IMR-90 (cell line): ENCODE data around the gene EXOC3L2. TPM values are rescaled to one million over a fixed set of nuclear protein-coding genes. Genes with fewer than 3 reads are reported as not detected.

Source experiments
- ATAC-seq: fragments of 200-7000 bp; cut with Tn5 transposase; 2 replicates; pipeline ENCODE4 v1.9.1; 2020; ENCODE audit warnings: low read depth, mild to moderate bottlenecking, moderate library complexity
- BruUV-seq: library from RNA; stranded (reverse); fragments of 400-500 nt; replicated peaks from 2 replicates; lab custom pipeline; 2021; lab: Mats Ljungman, UMichigan
- CTCF ChIA-PET: fragments of 300-600 bp; formaldehyde crosslinking; extraction: SDS; loops from one replicate; lab custom pipeline; 2021; ENCODE audit warnings: antibody characterized with exemption; lab: Yijun Ruan, JAX
- POLR2A ChIA-PET: fragments of 300-600 bp; sonication (Branson Sonifier 250); formaldehyde crosslinking; loops from one replicate; lab custom pipeline; 2022; ENCODE audit warnings: antibody characterized with exemption; ENCODE audit not compliant: unreplicated experiment; lab: Charles Lee
- DNase-seq: peaks from one replicate; pipeline ENCODE4 v3.0.0; 2013
- H2AFZ ChIP-seq: replicated peaks from 2 replicates; pipeline ENCODE3; 2013; ENCODE audit warnings: low read length, mild to moderate bottlenecking; ENCODE audit not compliant: poor library complexity
- H2AK5ac ChIP-seq: 2 replicates; pipeline ENCODE4 v1.6.1; 2013; ENCODE audit warnings: low read depth, low read length, inconsistent platforms
- H2AK9ac ChIP-seq: replicated peaks from 2 replicates; pipeline ENCODE3; 2013; ENCODE audit warnings: mild to moderate bottlenecking, low read depth, low read length, moderate library complexity; ENCODE audit not compliant: poor library complexity
- H2BK120ac ChIP-seq: 2 replicates; pipeline ENCODE4 v1.6.1; 2013; ENCODE audit warnings: low read depth, low read length, inconsistent platforms
- H2BK15ac ChIP-seq: 3 replicates; pipeline ENCODE4 v1.6.1; 2013; ENCODE audit warnings: low read depth, low read length, inconsistent platforms
- H2BK20ac ChIP-seq: 2 replicates; pipeline ENCODE4 v1.6.1; 2013; ENCODE audit warnings: low read depth, mild to moderate bottlenecking, inconsistent platforms, low read length, moderate library complexity
- H2BK5ac ChIP-seq: 2 replicates; pipeline ENCODE4 v1.6.1; 2013; ENCODE audit warnings: mild to moderate bottlenecking, low read depth, low read length, inconsistent platforms; ENCODE audit not compliant: poor library complexity, severe bottlenecking
- H3K14ac ChIP-seq: replicated peaks from 2 replicates; pipeline ENCODE4 v1.6.1; 2013; ENCODE audit warnings: low read depth, low read length, inconsistent platforms
- H3K18ac ChIP-seq: 2 replicates; pipeline ENCODE4 v1.6.1; 2013; ENCODE audit warnings: low read depth, low read length, control low read depth
- H3K23ac ChIP-seq: 2 replicates; pipeline ENCODE4 v1.6.1; 2013; ENCODE audit warnings: low read depth, low read length, inconsistent platforms
- H3K27ac ChIP-seq: 2 replicates; pipeline ENCODE4 v1.5.1; 2013; ENCODE audit warnings: mild to moderate bottlenecking, control low read depth, low read length; ENCODE audit not compliant: insufficient read depth
- H3K27me3 ChIP-seq: 2 replicates; pipeline ENCODE4 v1.6.1; 2013; ENCODE audit warnings: low read length; ENCODE audit not compliant: control insufficient read depth, insufficient read depth
- H3K36me3 ChIP-seq: 2 replicates; pipeline ENCODE4 v1.6.1; 2013; ENCODE audit warnings: low read length, mixed read lengths; ENCODE audit not compliant: control insufficient read depth, insufficient read depth
- H3K4ac ChIP-seq: 2 replicates; pipeline ENCODE4 v1.6.1; 2013; ENCODE audit warnings: low read depth, low read length, inconsistent platforms
- H3K4me1 ChIP-seq: 2 replicates; pipeline ENCODE4 v1.6.1; 2013; ENCODE audit warnings: low read length, mixed read lengths; ENCODE audit not compliant: control insufficient read depth, insufficient read depth
- H3K4me2 ChIP-seq: 2 replicates; pipeline ENCODE4 v1.6.1; 2013; ENCODE audit warnings: low read depth, mild to moderate bottlenecking, control low read depth, low read length, moderate library complexity
- H3K4me3 ChIP-seq: 2 replicates; pipeline ENCODE4 v1.5.1; 2013; ENCODE audit warnings: low read depth, mild to moderate bottlenecking, control low read depth, low read length, moderate library complexity; ENCODE audit not compliant: insufficient read depth
- H3K56ac ChIP-seq: 2 replicates; pipeline ENCODE4 v1.6.1; 2013; ENCODE audit warnings: low read length, inconsistent platforms; ENCODE audit not compliant: insufficient read depth; ENCODE audit errors: extremely low read depth
- H3K79me1 ChIP-seq, 2 experiments: 2 replicates each; pipeline ENCODE4 v1.6.1; 2013; ENCODE audit warnings: low read length in 2 of 2, inconsistent platforms in 1 of 2, low read depth in 1 of 2
- H3K9ac ChIP-seq: 2 replicates; pipeline ENCODE4 v1.6.1; 2013; ENCODE audit warnings: low read depth, low read length, control low read depth
- H3K9me1 ChIP-seq: 2 replicates; pipeline ENCODE4 v1.6.1; 2013; ENCODE audit warnings: low read length, inconsistent platforms; ENCODE audit not compliant: insufficient read depth
- H3K9me3 ChIP-seq: 2 replicates; pipeline ENCODE4 v1.6.1; 2013; ENCODE audit warnings: low read length; ENCODE audit not compliant: control insufficient read depth, insufficient read depth
- H4K20me1 ChIP-seq: 2 replicates; pipeline ENCODE4 v1.6.1; 2013; ENCODE audit warnings: low read length, inconsistent platforms; ENCODE audit not compliant: insufficient read depth
- H4K5ac ChIP-seq: 2 replicates; pipeline ENCODE4 v1.6.1; 2013; ENCODE audit warnings: mild to moderate bottlenecking, low read depth, low read length, control low read depth
- H4K8ac ChIP-seq, 2 experiments: 2 replicates each; pipeline ENCODE4 v1.6.1; 2013; ENCODE audit warnings: low read depth in 2 of 2, low read length in 2 of 2, control low read depth in 1 of 2, inconsistent platforms in 1 of 2
- H4K91ac ChIP-seq: 2 replicates; pipeline ENCODE4 v1.6.1; 2013; ENCODE audit warnings: low read depth, low read length, inconsistent platforms; ENCODE audit not compliant: insufficient read depth
- MAFK ChIP-seq: IDR thresholded peaks from 2 replicates; pipeline ENCODE4 v1.6.1; 2012; ENCODE audit warnings: low read depth, low read length, improper control_type of control experiment
- POLR2A ChIP-seq: IDR thresholded peaks from 2 replicates; pipeline ENCODE4 v1.6.1; 2012; ENCODE audit warnings: mild to moderate bottlenecking, low read depth, low read length
- WGBS, 2 experiments: methylation state at CpG; one replicate each; pipeline versions ENCODE4 v1.1.5 to v1.1.7; 2013; ENCODE audit warnings: missing lambda C conversion rate in 2 of 2; ENCODE audit not compliant: insufficient read length in 1 of 2; ENCODE audit errors: extremely low coverage in 2 of 2; 5-methylcytosine and 5-hydroxymethylcytosine counted together
- dilution Hi-C: fragments of 300-500 bp; cut with HindIII; formaldehyde crosslinking; loops from one replicate; pipeline ENCODE4 v1.14.3; 2018; ENCODE audit warnings: low sequenced_read_pairs; ENCODE audit not compliant: unreplicated experiment
- in situ Hi-C: fragments of 300-500 bp; cut with MboI; formaldehyde crosslinking; loops from 3 replicates; pipeline ENCODE4 v1.14.3; 2019; ENCODE audit warnings: low sequenced_read_pairs, inconsistent platforms, mixed read lengths
- intact Hi-C: fragments of 100-400 bp; cut with micrococcal nuclease; formaldehyde crosslinking; loops from 2 replicates; pipeline ENCODE4 v1.10.0; 2022
- polyA plus RNA-seq, 3 experiments: library from polyadenylated mRNA; depleted of rRNA; stranded (reverse); fragments of >200 nt; gene quantifications; 2 replicates each; pipeline ENCODE4 v1.2.3, GENCODE V29; 2012; ENCODE audit warnings: low replicate concordance in 1 of 3
- total RNA-seq: library from RNA; depleted of rRNA; stranded (reverse); fragments of >200 nt; gene quantifications from 2 replicates; pipeline ENCODE4 v1.2.3, GENCODE V29; 2012

Gene EXOC3L2
- total and polyA plus RNA-seq, 2 of the 4 experiments (the other 2 are of a cell fraction) = 0.03 TPM; not detected in 1

- H3K9ac ChIP-seq = no peak overlapping the region
- H3K27ac ChIP-seq = no peak overlapping the region
- H3K4me2 ChIP-seq = no peak overlapping the region
- 88% methylated on average over 5 of the region's 18 CpGs; no CpG with 5 or more reads in 1 of the 2 experiments for WGBS, 2 experiments
- H3K4ac ChIP-seq = no peak overlapping the region
- DNase-seq (no peak), ATAC-seq (no peak)
- H3K9me1 ChIP-seq = no peaks in the 10 kb centered on the region
- intact Hi-C loops (no loop called here), dilution Hi-C loops (no loop called here), in situ Hi-C loops (no loop called here)
- H3K9me3 ChIP-seq = no peaks in the 10 kb centered on the region
- no peak overlapping the region for H2BK120ac ChIP-seq
- H4K20me1 ChIP-seq = no peaks in the 10 kb centered on the region; the same call in 1 of the 2 replicates
- no peaks in the 10 kb centered on the region for H3K36me3 ChIP-seq
- no peak overlapping the region for H3K14ac ChIP-seq
- peaks cover 66% of the 10 kb centered on the region for H3K27me3 ChIP-seq
- ChIA-PET CTCF (no interaction called here), POLR2A (interaction anchor here (0.7 kb wide), 1 partner anchor 16 kb away, joined by 23 read pairs; no protein-coding TSS in a partner anchor)
- TF ChIP-seq POLR2A (no peak), MAFK (peak; percentile 88)
- no peak overlapping the region for H2BK20ac ChIP-seq
- no peak overlapping the region for H2AFZ ChIP-seq
- H4K5ac ChIP-seq = no peak overlapping the region
- H3K79me1 ChIP-seq = no peaks in the 10 kb centered on the region
- H3K4me1 ChIP-seq = peaks cover 2% of the 10 kb centered on the region; the same call in 1 of the 2 replicates
- no TSS peak for BruUV-seq
- no peak overlapping the region for H4K91ac ChIP-seq
- H2BK15ac ChIP-seq = no peak overlapping the region
- H3K4me3 ChIP-seq = no peak overlapping the region
- H2AK5ac ChIP-seq = no peak overlapping the region
- no peak overlapping the region for H2BK5ac ChIP-seq
- no peak overlapping the region for H3K23ac ChIP-seq
- no peak overlapping the region for H3K18ac ChIP-seq
- H3K56ac ChIP-seq = no peak overlapping the region
- no peak overlapping the region for H2AK9ac ChIP-seq
- no peak overlapping the region for H4K8ac ChIP-seq
Observed at GRCh38 chr19:45218911-45219743, 26.1 kb downstream of the EXOC3L2 start.
